HepG2 (cell line): ENCODE results near the gene MPPE1. TPM values are rescaled to one million over a fixed set of nuclear protein-coding genes. Genes with fewer than 3 reads are reported as not detected.

Experiments
- CC2D1A ChIP-seq: sonication (generic); formaldehyde crosslinking; IDR thresholded peaks from 2 replicates; pipeline ENCODE4 v1.8.1; 2023; ENCODE audit warnings: mild to moderate bottlenecking, missing genetic modification reagents
- FIP1L1 ChIP-seq: fragments of 200-400 bp; formaldehyde crosslinking; IDR thresholded peaks from 2 replicates; pipeline ENCODE4 v1.6.1; 2018; ENCODE audit warnings: low read depth, mild to moderate bottlenecking, low read length, moderate library complexity, borderline replicate concordance; ENCODE audit not compliant: insufficient read depth
- GMEB1 ChIP-seq: sonication (generic); formaldehyde crosslinking; IDR thresholded peaks from 2 replicates; pipeline ENCODE4 v1.5.1; 2020; ENCODE audit warnings: missing genetic modification reagents, mild to moderate bottlenecking, borderline replicate concordance
- HMGXB3 ChIP-seq: sonication (generic); formaldehyde crosslinking; IDR thresholded peaks from 2 replicates; pipeline ENCODE4 v1.4.0; 2020; ENCODE audit warnings: missing genetic modification reagents, borderline replicate concordance
- RBM39 ChIP-seq: fragments of 200-400 bp; formaldehyde crosslinking; IDR thresholded peaks from one replicate; pipeline ENCODE4 v1.6.1; 2018; ENCODE audit warnings: antibody characterized with exemption, mild to moderate bottlenecking, low read depth, low read length; ENCODE audit not compliant: poor library complexity, severe bottlenecking
- SRY ChIP-seq: sonication (generic); formaldehyde crosslinking; IDR thresholded peaks from 2 replicates; pipeline ENCODE4 v1.8.0; 2022; ENCODE audit warnings: mild to moderate bottlenecking, missing genetic modification reagents
- STAT6 ChIP-seq: sonication (generic); formaldehyde crosslinking; IDR thresholded peaks from 2 replicates; pipeline ENCODE4 v1.4.0; 2020; ENCODE audit warnings: missing genetic modification reagents, mild to moderate bottlenecking, borderline replicate concordance
- ZNF124 ChIP-seq: sonication (generic); formaldehyde crosslinking; IDR thresholded peaks from 2 replicates; pipeline ENCODE4 v1.4.0; 2020; ENCODE audit warnings: missing genetic modification reagents
- ZNF296 ChIP-seq: sonication (generic); formaldehyde crosslinking; conservative IDR thresholded peaks from 2 replicates; pipeline ENCODE4 v1.5.0; 2020; ENCODE audit warnings: mild to moderate bottlenecking, missing genetic modification reagents
- ZNF687 ChIP-seq: sonication (generic); formaldehyde crosslinking; IDR thresholded peaks from 2 replicates; pipeline ENCODE4 v1.5.1; 2020; ENCODE audit warnings: mild to moderate bottlenecking, missing genetic modification reagents, moderate library complexity
- ZNF710 ChIP-seq: sonication (generic); formaldehyde crosslinking; IDR thresholded peaks from 2 replicates; pipeline ENCODE4 v1.5.0; 2020; ENCODE audit warnings: mild to moderate bottlenecking, missing genetic modification reagents, borderline replicate concordance
- ZSCAN30 ChIP-seq: sonication (generic); formaldehyde crosslinking; IDR thresholded peaks from 2 replicates; pipeline ENCODE4 v1.5.0; 2020; ENCODE audit warnings: mild to moderate bottlenecking, missing genetic modification reagents
- polyA plus RNA-seq, 8 experiments: library from polyadenylated mRNA; depleted of rRNA in 3 of 8; stranded (reverse) in 7 of 8; unstranded in 1 of 8; fragments of >200 nt; fragmentation: Illumina TruSeq in 4 of 8; extraction: Trizol in 4 of 8; gene quantifications; 2 replicates each; pipeline versions ENCODE4 v1.2.1 to v1.2.3, GENCODE V29; 2011 to 2016; ENCODE audit warnings: low read depth in 4 of 8, missing spikeins in 1 of 8, mixed read lengths in 1 of 8; ENCODE audit not compliant: insufficient read depth in 1 of 8
- total RNA-seq, 5 experiments: library from RNA; depleted of rRNA; stranded (reverse); fragments of >200 nt; fragmentation: Illumina TruSeq; extraction: Trizol; gene quantifications; 2 replicates each; pipeline ENCODE4 v1.2.3, GENCODE V29; 2016; ENCODE audit warnings: low read depth in 1 of 5

MPPE1 gene
- total and polyA plus RNA-seq, 2 of the 13 experiments (the other 11 are each of a cell fraction or from before 2014, with no cell fraction given): 9.6 to 11.9 TPM

GRCh38 chr18:11849841-11850634 is 58.1 kb downstream of the MPPE1 start (continued):
- TF ChIP-seq STAT6 (CRISPR knock-in tag) (no peak), SRY (no peak), FIP1L1 (no peak), ZNF124 (CRISPR knock-in tag) (no peak), HMGXB3 (no peak), ZNF710 (CRISPR knock-in tag) (no peak), CC2D1A (CRISPR knock-in tag) (no peak), GMEB1 (CRISPR knock-in tag) (peak; percentile 18; the same call in 1 of the 2 replicates), RBM39 (no peak), ZSCAN30 (no peak), ZNF296 (no peak), ZNF687 (peak; percentile 86)
